ENCODE data around the gene MYF5. TPM values are rescaled to one million over a fixed set of nuclear protein-coding genes. Genes with fewer than 3 reads are reported as not detected.

Gene MYF5
- total RNA-seq (2021): not detected in 2 replicates
- long read RNA-seq: 0 reads

GRCh38 chr12:80716696-80717469, at the start of gene MYF5:
Gene MYF5, plus strand, starts transcription at chr12:80716912. Its CDS starts 152 bp downstream, at chr12:80717064.
- Histone ChIP-seq H2AK5ac (ENCODE audit: insufficient read length, low read length) (no peak within 1 kb of the TSS), H3K79me1 (ENCODE audit: insufficient read depth, low read depth, low read length, poor library complexity, severe bottlenecking) (no peaks in the 10 kb centered on the region), H3K18ac (ENCODE audit: insufficient read length, low read depth, low read length) (no peak within 1 kb of the TSS), H3K4me2 (ENCODE audit: insufficient read depth, insufficient read length, low read length) (peak within 1 kb of the TSS; percentile 8), H2BK15ac (ENCODE audit: low read depth, low read length) (no peak within 1 kb of the TSS), H3K4me1 (ENCODE audit: insufficient read depth, low read length) (peaks cover 15% of the 10 kb centered on the region), H2BK20ac (ENCODE audit: low read depth, low read length, poor library complexity, severe bottlenecking) (no peak within 1 kb of the TSS), H3K79me2 (ENCODE audit: insufficient read depth, low read length) (no peaks in the 10 kb centered on the region), H3K56ac (ENCODE audit: insufficient read length, low read depth, low read length) (no peak within 1 kb of the TSS), H3K23ac (ENCODE audit: insufficient read length, low read depth, low read length) (no peak within 1 kb of the TSS), H2BK5ac (ENCODE audit: insufficient read length, low read length) (no peak within 1 kb of the TSS), H3K9me3 (ENCODE audit: control insufficient read depth, low read depth, low read length) (no peaks in the 10 kb centered on the region), H3K4ac (ENCODE audit: low read depth, low read length) (no peak within 1 kb of the TSS), H3K27me3 (ENCODE audit: insufficient read depth, low read length) (peaks cover 18% of the 10 kb centered on the region; the same call in 1 of the 2 replicates), H2BK12ac (ENCODE audit: insufficient read length, low read depth, low read length) (no peak within 1 kb of the TSS), H3K14ac (ENCODE audit: insufficient read depth, low read length) (no peak within 1 kb of the TSS), H4K5ac (ENCODE audit: insufficient read length, low read depth, low read length) (no peak within 1 kb of the TSS), H4K20me1 (ENCODE audit: control insufficient read depth, insufficient read depth, insufficient read length) (no peaks in the 10 kb centered on the region), H3K9ac (ENCODE audit: extremely low read depth, insufficient read length, low read length) (no peak within 1 kb of the TSS), H2AFZ (ENCODE audit: low read length) (no peak within 1 kb of the TSS), H3K23me2 (ENCODE audit: insufficient read length, low read depth, low read length, poor library complexity, severe bottlenecking) (peaks cover 5% of the 10 kb centered on the region), H2BK120ac (ENCODE audit: low read depth, low read length, poor library complexity, severe bottlenecking) (no peak within 1 kb of the TSS), H4K8ac (replicated peaks; ENCODE audit: insufficient read length, low read depth, low read length) (no peak within 1 kb of the TSS), H3K27ac (ENCODE audit: insufficient read length, low read depth, low read length) (no peak within 1 kb of the TSS), H3T11ph (ENCODE audit: low read length) (no peak within 1 kb of the TSS), H4K91ac (ENCODE audit: insufficient read length, low read depth, low read length) (no peak within 1 kb of the TSS)
- peaks cover 45 to 47% of the 10 kb centered on the region in 2 experiments for H3K4me1 Mint-ChIP-seq
- H3K4me3 Mint-ChIP-seq: no peak within 1 kb of the TSS; a peak in 1 of 5 replicates
- H3K27ac Mint-ChIP-seq: peak within 1 kb of the TSS in 1 of 3 experiments; percentile 42; a peak in 1 of 7 replicates
- no peaks in the 10 kb centered on the region for H3K36me3 Mint-ChIP-seq (ENCODE audit: insufficient read depth in 1 of 3, low read depth in 3 of 3)
- no peaks in the 10 kb centered on the region for H3K9me3 Mint-ChIP-seq
- TF ChIP-seq, protein P1, sequence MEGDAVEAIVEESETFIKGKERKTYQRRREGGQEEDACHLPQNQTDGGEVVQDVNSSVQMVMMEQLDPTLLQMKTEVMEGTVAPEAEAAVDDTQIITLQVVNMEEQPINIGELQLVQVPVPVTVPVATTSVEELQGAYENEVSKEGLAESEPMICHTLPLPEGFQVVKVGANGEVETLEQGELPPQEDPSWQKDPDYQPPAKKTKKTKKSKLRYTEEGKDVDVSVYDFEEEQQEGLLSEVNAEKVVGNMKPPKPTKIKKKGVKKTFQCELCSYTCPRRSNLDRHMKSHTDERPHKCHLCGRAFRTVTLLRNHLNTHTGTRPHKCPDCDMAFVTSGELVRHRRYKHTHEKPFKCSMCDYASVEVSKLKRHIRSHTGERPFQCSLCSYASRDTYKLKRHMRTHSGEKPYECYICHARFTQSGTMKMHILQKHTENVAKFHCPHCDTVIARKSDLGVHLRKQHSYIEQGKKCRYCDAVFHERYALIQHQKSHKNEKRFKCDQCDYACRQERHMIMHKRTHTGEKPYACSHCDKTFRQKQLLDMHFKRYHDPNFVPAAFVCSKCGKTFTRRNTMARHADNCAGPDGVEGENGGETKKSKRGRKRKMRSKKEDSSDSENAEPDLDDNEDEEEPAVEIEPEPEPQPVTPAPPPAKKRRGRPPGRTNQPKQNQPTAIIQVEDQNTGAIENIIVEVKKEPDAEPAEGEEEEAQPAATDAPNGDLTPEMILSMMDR (conservative IDR thresholded peaks at IDR 0.05): no peak
- no CpG with 5 or more reads among the region's 45 CpGs for WGBS (ENCODE audit: extremely low coverage, insufficient read length, low lambda C conversion rate)
- H3K27me3 Mint-ChIP-seq (ENCODE audit: low read depth): peaks cover 49% of the 10 kb centered on the region
- DNase-seq: peak; percentile 44

Data from H9 (cell line).